ENCODE measurements around the gene DIS3L. TPM values are rescaled to one million over a fixed set of nuclear protein-coding genes. Genes with fewer than 3 reads are reported as not detected.

The DIS3L gene
- total and polyA plus RNA-seq, 2 of the 13 experiments (the other 11 are each of a cell fraction or from before 2014, with no cell fraction given) = 21.0 to 50.5 TPM

GRCh38 chr15:66308531-66308930 is 15.2 kb downstream of the DIS3L start:
- DNase-seq (ENCODE audit: low spot score) (no peak), FAIRE-seq (no peak), ATAC-seq (no peak)
- no peaks in the 10 kb centered on the region for H3K9me3 ChIP-seq (ENCODE audit: low read length)
- H3K36me3 ChIP-seq (replicated peaks in 1 of 2; ENCODE audit: control insufficient read depth in 1 of 2, insufficient read depth in 2 of 2, low read length in 2 of 2) = peaks cover 17 to 73% of the 10 kb centered on the region in 2 experiments
- no peaks in the 10 kb centered on the region for H3K27me3 ChIP-seq (ENCODE audit: control insufficient read depth in 1 of 2, insufficient read depth in 2 of 2, low read length in 2 of 2)
- no peaks in the 10 kb centered on the region for H3K79me2 ChIP-seq (ENCODE audit: insufficient read depth, low read length)
- WGBS (ENCODE audit: low lambda C conversion rate) = 100% methylated on average over 3 of the region's 3 CpGs
- TF ChIP-seq ZNF512B (CRISPR knock-in tag; IDR thresholded peaks at IDR 0.05; ENCODE audit: borderline replicate concordance) (no peak), ZKSCAN5 (CRISPR knock-in tag; IDR thresholded peaks at IDR 0.05) (no peak), ELK4 (CRISPR knock-in tag; IDR thresholded peaks at IDR 0.05; ENCODE audit: borderline replicate concordance) (no peak)
- intact Hi-C loops (cut with micrococcal nuclease; ENCODE audit: unreplicated experiment) = no loop called here
- H3K27ac ChIP-seq (ENCODE audit: extremely low read length, insufficient read depth, low read length) = no peak overlapping the region
- no peaks in the 10 kb centered on the region for H3K4me1 ChIP-seq (ENCODE audit: insufficient read depth, low read length)
- in situ Hi-C loops (cut with HindIII; ENCODE audit: extremely low pct_ligation_motif_present, low pct_unique_long_range_greater_than_20kb) = no loop called here
- ChIA-PET CTCF (ENCODE audit: low intra/inter-chr PET ratio, low total read pairs) (no interaction called here), POLR2A (no interaction called here)
- H4K20me1 ChIP-seq (ENCODE audit: insufficient read depth, low read length) = 0 out of 2 replicates have a peak, but pooled peaks cover 2% of the 10 kb centered on the region
- H2AFZ ChIP-seq (ENCODE audit: low read length) = no peak overlapping the region
- no TSS peak for BruUV-seq (replicated peaks)
- H3K9ac ChIP-seq (ENCODE audit: insufficient read depth, low read depth, low read length) = no peak overlapping the region
- no peak overlapping the region for H3K4me3 ChIP-seq (replicated peaks in 1 of 3; ENCODE audit: insufficient read depth in 1 of 3, low read depth in 2 of 3, low read length in 3 of 3)
- H3K4me2 ChIP-seq (ENCODE audit: low read depth, low read length) = no peak overlapping the region

- ATAC-seq (no peak), FAIRE-seq (no peak), DNase-seq (ENCODE audit: low spot score) (no peak)
- TF ChIP-seq FOXO1 (CRISPR knock-in tag; IDR thresholded peaks at IDR 0.05) (no peak), SALL2 (CRISPR knock-in tag; IDR thresholded peaks at IDR 0.05) (no peak), ZNF772 (CRISPR knock-in tag; IDR thresholded peaks at IDR 0.05) (no peak), ZBTB42 (CRISPR knock-in tag; IDR thresholded peaks at IDR 0.05) (no peak), ZNF781 (CRISPR knock-in tag; IDR thresholded peaks at IDR 0.05; ENCODE audit: borderline replicate concordance, not compliant biosample characterization) (no peak), ZNF660 (CRISPR knock-in tag; IDR thresholded peaks at IDR 0.05; ENCODE audit: borderline replicate concordance, low read depth) (no peak), KDM5A (IDR thresholded peaks at IDR 0.05; ENCODE audit: borderline replicate concordance, low read length) (no peak)
- Histone ChIP-seq H3K27ac (ENCODE audit: extremely low read length, insufficient read depth, low read length) (no peak overlapping the region), H3K4me3 (replicated peaks in 1 of 3; ENCODE audit: insufficient read depth in 1 of 3, low read depth in 2 of 3, low read length in 3 of 3) (no peak overlapping the region), H2AFZ (ENCODE audit: low read length) (no peak overlapping the region), H3K79me2 (ENCODE audit: insufficient read depth, low read length) (no peaks in the 10 kb centered on the region), H3K4me1 (ENCODE audit: insufficient read depth, low read length) (no peaks in the 10 kb centered on the region), H3K4me2 (ENCODE audit: low read depth, low read length) (no peak overlapping the region), H4K20me1 (ENCODE audit: insufficient read depth, low read length) (0 out of 2 replicates have a peak, but pooled peaks cover 2% of the 10 kb centered on the region), H3K9ac (ENCODE audit: insufficient read depth, low read depth, low read length) (no peak overlapping the region), H3K27me3 (ENCODE audit: control insufficient read depth in 1 of 2, insufficient read depth in 2 of 2, low read length in 2 of 2) (no peaks in the 10 kb centered on the region), H3K9me3 (ENCODE audit: low read length) (no peaks in the 10 kb centered on the region), H3K36me3 (replicated peaks in 1 of 2; ENCODE audit: control insufficient read depth in 1 of 2, insufficient read depth in 2 of 2, low read length in 2 of 2) (peaks cover 20 to 83% of the 10 kb centered on the region in 2 experiments)
- 100% methylated on average over 3 of the region's 3 CpGs for WGBS (ENCODE audit: low lambda C conversion rate)
- in situ Hi-C loops (cut with HindIII; ENCODE audit: extremely low pct_ligation_motif_present, low pct_unique_long_range_greater_than_20kb) (no loop called here), intact Hi-C loops (cut with micrococcal nuclease; ENCODE audit: unreplicated experiment) (no loop called here)
- CTCF ChIA-PET (ENCODE audit: low intra/inter-chr PET ratio, low total read pairs) = no interaction called here
- no TSS peak for BruUV-seq (replicated peaks)
- POLR2A ChIA-PET = no interaction called here
Measured at GRCh38 chr15:66309828-66310227, 16.5 kb downstream of the DIS3L start.

Data from HepG2 (cell line).